ENCODE results near the gene ZNF329.
"Not testable (repeated sequence)": the region's sequence is repeated elsewhere in the genome, so short reads cannot be mapped to it uniquely, and the experiment has no call there.

Gene ZNF329

DNA sequence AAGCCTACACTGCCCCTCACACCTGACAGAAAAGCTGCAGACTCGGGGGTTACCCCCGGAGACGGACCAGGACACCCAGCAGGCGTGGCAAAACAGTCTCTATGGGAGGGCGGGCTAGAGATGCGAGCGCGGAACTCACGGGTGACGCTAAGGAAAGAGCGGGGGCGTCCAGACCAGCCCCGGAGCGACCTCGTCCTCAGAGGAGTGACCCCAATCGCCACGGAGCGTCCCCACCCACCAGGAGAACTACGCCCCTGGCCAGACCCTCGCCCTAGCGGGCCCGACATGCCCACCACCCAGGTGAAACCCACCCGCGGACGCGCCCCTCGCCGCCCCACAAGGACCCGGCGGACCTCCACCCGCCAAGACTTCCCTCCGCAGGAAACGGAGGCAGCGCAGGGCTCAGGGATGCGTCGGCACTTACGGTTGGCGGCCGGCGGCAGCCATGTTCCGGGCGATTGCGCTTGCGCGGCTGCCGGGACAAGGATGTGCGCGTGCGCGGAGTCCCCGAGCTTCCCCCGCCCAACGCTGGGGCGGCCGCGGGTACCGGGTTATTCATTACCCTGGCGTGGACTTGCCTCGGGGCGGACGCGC, at the start of gene ZNF329:
TSS of gene ZNF329 (minus strand) at position 462 of the 594 bp plus-strand sequence. CDS start 21,286 bp downstream, outside the sequence.
- peak; percentile 87 to 92 for DNase-seq (ENCODE audit: low read depth in 2 of 2)

DNA sequence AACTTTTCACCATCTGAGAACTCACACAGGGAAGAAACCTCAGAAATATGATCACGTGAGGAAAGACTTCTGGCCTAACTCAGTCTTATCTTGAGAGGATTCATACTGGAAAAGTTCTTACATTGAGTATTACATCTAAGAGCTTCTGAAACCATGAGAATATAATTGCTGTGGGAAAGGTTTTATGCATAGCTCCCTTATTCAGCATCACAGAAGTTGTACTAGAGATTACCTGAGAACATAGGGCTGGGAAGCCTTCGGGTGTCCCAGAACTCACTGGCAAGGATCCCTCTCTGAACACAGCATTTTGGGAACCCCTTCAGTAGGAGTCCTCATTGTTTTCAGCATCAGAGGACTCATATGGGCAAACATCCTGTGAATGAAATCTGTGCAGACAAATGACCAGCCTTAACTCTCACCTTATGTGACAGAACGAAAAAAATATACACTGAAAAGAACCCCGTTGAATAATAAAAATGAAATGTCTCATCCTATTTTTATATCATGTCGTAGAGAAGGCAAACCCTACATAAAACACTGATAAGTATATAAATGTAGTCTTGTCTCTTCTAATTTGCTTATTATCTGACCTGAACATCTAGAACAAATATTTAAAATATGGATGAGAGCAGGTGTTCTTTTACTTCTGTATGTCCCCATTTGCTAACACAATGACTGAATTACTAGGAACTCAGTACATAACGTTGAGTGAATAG, 46.5 kb upstream of the ZNF329 start:
- no peak for DNase-seq (ENCODE audit: low read depth in 2 of 2)

- DNase-seq (ENCODE audit: low read depth in 2 of 2): no peak
Measured at GRCh38 chr19:58183817-58184215, 33.2 kb upstream of the ZNF329 start.

DNA sequence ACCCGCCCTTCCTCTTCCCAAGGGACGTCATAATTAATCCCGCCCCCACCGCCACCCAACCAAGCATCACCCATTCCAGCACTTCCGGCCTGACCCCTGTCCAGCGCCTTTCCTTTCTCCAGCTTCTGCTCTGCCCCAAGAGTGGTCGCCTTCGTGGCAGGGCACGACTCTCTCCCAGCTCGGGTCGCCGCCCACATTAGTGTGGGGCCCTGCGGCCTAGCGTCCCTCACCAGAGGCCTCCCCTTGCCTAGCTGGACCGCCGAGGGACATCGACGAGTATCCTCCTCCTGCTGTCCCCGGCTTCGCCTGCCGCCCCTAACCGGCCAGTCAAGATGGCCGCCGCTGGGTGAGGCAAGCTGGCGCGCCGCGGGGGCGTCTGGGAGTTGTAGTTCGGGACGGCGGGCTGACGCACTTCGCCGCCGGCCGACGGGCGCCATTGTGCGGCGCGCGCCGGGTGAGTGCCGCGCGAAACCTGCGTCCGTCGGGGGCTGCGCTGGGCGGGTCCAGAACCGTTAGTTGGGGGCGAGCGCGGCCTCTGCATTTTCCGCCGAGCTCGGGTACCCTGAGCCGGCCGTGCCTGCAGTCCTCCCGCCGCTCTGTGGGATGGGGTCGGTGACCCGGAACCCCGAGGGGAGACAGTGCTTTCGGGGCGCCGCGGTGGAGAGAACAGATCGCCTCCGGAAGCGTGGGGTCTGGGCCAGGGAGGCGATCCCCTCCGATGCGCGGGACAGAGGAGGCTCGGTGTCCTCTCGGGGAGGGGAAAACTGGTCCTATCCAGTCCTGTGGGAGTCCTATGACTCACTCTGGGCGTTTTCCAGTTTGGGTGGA, 32.6 kb upstream of the ZNF329 start, which contains the start of gene ZNF274:
TSS of gene ZNF274 (plus strand) at position 73 of the 828 bp plus-strand sequence. CDS start 905 bp downstream, outside the sequence.
- peak; percentile 93 to 94 for DNase-seq (ENCODE audit: low read depth in 2 of 2)

- DNase-seq (ENCODE audit: low read depth in 2 of 2): peak; percentile 80 to 84
Measured at GRCh38 chr19:58182577-58182988, 32.0 kb upstream of the ZNF329 start.

- DNase-seq (ENCODE audit: low read depth in 2 of 2): peak; percentile 56 to 57
Measured at GRCh38 chr19:58181902-58182576, 31.4 kb upstream of the ZNF329 start.

GRCh38 chr19:58170860-58171259, 20.3 kb upstream of the ZNF329 start:
- no peak for DNase-seq (ENCODE audit: low read depth in 2 of 2)

GRCh38 chr19:58166708-58167280, 16.2 kb upstream of the ZNF329 start:
- DNase-seq (ENCODE audit: low read depth in 2 of 2): no peak

GRCh38 chr19:58166268-58166667, 15.7 kb upstream of the ZNF329 start:
- DNase-seq (ENCODE audit: low read depth in 2 of 2): no peak

- DNase-seq (ENCODE audit: low read depth in 2 of 2): no peak
Measured at GRCh38 chr19:58157045-58157728, 6.6 kb upstream of the ZNF329 start.

DNA sequence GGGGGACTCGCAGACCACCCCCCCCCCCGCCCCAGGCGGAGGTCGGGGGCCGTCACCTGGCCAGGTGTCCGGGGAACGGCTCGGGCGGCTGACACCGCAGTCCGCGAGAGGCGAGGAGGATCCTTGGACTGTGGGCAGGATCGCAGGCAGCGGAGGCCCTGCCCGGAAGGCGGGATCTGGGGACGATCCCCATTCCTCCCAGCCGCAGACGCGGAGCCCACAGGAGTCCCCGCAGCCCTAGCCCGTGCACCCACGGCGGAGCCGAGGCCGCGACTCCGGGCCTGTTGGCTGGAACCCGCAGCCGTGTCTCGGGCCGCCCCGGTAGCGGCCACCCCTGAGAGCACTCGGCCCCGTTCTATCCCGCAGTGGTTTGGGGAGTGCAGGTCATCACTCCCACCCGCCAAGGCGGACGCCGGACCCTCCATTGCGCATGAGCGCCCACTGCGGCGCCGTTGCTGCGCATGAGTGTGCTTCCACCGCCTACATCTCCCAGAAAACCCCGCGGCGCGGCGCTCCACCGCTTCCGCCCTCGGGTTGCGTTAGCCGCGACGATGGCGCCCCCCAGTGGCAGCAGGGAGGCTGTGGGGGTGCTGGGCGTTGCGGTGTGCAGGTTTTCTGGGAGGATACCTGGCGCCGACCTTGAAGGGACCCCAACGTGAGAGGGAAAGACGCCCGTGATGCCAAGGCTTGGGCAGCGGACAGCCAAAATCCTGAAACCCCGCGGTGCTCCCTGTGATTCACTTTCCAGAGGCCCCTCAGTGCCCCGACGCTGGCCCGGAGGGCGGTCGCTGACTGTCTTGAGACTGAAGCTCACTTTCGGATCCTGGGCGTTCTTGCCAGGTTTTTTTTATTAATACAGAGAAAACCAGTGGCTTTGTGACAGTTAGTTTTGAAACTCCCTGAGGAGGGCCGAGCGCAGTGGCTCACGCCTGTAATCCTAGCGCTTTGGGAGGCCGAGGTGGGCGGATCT, 4.4 kb upstream of the ZNF329 start:
- DNase-seq (ENCODE audit: low read depth in 2 of 2): peak; percentile 97 to 99

- peak in 1 of 2 donors; percentile 2 for DNase-seq (ENCODE audit: low read depth in 2 of 2)
Measured at GRCh38 chr19:58154287-58154678, 3.7 kb upstream of the ZNF329 start.

GRCh38 chr19:58153386-58153785, 2.8 kb upstream of the ZNF329 start:
- DNase-seq (ENCODE audit: low read depth in 2 of 2): no peak

DNA sequence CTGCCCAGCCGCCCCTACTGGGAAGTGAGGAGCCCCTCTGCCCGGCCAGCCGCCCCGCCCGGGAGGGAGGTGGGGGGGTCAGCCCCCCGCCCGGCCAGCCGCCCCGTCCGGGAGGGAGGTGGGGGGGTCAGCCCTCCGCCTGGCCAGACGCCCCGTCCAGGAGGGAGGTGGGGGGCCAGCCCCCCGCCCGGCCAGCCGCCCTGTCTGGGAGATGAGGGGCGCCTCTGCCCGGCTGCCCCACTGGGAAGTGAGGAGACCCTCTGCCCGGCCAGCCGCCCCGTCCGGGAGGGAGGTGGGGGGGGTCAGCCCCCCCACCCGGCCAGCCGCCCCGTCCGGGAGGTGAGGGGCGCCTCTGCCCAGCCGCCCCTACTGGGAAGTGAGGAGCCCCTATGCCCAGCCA, 3.1 kb downstream of the ZNF329 start:
- DNase-seq (ENCODE audit: low read depth in 2 of 2): not testable (repeated sequence)

DNA sequence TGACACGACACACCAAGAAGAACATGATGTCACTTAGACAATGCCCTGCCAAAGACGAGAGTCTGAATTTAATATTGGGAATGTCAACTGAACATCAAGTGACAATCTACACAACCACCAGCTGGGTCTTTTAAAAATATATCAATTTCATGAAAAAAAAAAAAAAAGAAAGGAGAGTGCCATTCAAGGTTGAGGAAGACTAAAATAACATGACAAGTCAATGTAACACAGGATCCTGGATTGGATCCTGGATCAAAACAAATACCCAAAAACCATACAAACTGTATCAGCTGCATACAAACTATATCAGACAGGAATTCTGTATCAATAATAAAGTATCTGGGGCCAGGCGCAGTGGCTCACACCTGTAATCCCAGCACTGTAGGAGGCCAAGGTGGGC, 4.7 kb downstream of the ZNF329 start:
- no peak for DNase-seq (ENCODE audit: low read depth in 2 of 2)

DNA sequence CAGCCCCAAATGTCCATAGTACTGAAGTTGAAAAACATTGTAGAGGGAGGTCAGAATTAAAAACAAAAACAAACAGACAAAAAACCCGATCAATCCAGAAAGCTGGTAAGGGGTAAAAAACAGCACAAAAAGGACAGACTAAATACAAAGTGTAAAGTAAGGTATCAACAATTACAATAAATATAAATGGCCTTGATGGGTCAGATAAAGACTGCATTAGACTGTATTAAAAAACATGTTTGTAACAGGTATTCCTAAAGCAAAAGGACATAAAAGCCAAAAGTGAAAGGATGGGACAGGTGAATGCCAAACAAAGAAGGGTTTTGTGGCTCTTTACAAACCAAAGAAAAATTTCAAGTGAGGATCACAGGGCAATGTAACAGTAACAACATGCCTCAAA, 16.3 kb downstream of the ZNF329 start:
- no peak for DNase-seq (ENCODE audit: low read depth in 2 of 2)

DNA sequence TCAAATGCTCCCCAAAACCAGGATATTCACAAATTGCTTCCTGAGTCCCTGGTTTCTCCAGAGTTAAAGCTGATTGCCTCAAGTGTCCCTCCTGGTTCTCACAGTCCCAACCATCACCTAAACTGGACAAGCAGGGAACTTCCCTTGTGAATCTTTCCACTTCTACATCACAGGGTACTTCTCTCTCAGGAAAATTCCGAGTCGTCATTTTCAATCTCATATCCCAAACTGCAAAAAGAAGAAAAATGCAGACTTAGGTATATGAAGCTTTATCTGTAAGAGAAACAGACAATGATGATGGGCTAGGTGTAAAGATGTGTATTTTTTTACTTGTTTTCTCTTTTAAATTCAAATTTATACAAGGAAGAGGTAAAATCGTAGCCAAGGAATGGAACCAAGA, 21.3 kb downstream of the ZNF329 start:
- no peak for DNase-seq (ENCODE audit: low read depth in 2 of 2)

GRCh38 chr19:58128041-58128685, 22.4 kb downstream of the ZNF329 start:
- no peak for DNase-seq (ENCODE audit: low read depth in 2 of 2)

DNA sequence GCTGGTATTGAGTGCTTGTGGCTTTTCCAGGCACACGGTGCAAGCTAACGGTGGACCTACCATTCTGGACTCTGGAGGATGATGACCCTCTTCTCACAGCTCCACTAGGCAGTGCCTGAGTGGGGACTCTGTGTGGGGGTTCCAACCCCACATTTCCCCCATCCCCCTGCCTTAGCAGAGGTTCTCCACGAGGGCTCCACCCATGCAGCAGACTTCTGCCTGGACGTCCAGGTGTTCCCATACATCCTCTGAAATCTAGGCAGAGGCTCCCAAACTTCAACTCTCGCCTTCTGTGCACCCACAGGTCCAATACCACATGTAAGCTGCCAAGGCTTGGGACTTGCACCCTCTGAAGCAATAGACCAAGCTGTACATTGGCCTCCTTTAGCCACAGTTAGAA, 27.2 kb downstream of the ZNF329 start:
- no peak for DNase-seq (ENCODE audit: low read depth in 2 of 2)

Data from stimulated activated CD4-positive, alpha-beta T cell treated with anti-CD3 and anti-CD28 coated beads, Interleukin-4, amount 100 ng/mL, for 48 hours (primary cell).